ENCODE data around the gene HSPB8.

DNA sequence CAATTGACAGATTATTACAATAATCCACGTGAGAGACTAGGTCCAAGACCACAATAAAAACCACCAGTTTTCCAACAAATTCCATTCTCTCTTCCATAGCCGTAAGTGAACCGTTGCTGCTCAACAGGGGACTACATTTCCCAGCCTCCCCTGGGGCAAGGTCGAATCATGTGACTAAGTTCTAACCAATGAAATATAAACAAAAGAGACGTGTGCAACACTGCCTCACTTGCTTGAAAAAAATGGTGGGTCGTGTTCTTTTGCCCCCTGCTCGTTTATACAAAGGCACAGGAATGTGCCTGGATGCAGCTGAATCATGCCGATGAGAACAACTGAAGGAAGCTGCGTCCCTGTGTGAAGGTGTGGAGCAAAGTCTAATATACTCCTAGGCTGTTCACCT lies 51.1 kb downstream of the HSPB8 start:
- TF ChIP-seq EZH2 (IDR thresholded peaks at IDR 0.05) (no peak), POLR2AphosphoS5 (IDR thresholded peaks at IDR 0.05; ENCODE audit: borderline replicate concordance, low read depth, low read length) (no peak)
